GM19463 (cell line): Measurements from ENCODE around the gene MYH7.
A peak's percentile ranks its signal among the peaks of the same experiment; 100 is the strongest.
"Not testable (repeated sequence)": the region's sequence is repeated elsewhere in the genome, so short reads cannot be mapped to it uniquely, and the experiment has no call there.

Experiments
- ATAC-seq: cut with Tn5 transposase; IDR thresholded peaks from one replicate; pipeline ENCODE4 v1.9.1; 2021; ENCODE audit warnings: mild to moderate bottlenecking, moderate library complexity; ENCODE audit not compliant: unreplicated experiment

The MYH7 gene

GRCh38 chr14:23408307-23408630 is 27.2 kb downstream of the MYH7 start:
- ATAC-seq = no peak

DNA sequence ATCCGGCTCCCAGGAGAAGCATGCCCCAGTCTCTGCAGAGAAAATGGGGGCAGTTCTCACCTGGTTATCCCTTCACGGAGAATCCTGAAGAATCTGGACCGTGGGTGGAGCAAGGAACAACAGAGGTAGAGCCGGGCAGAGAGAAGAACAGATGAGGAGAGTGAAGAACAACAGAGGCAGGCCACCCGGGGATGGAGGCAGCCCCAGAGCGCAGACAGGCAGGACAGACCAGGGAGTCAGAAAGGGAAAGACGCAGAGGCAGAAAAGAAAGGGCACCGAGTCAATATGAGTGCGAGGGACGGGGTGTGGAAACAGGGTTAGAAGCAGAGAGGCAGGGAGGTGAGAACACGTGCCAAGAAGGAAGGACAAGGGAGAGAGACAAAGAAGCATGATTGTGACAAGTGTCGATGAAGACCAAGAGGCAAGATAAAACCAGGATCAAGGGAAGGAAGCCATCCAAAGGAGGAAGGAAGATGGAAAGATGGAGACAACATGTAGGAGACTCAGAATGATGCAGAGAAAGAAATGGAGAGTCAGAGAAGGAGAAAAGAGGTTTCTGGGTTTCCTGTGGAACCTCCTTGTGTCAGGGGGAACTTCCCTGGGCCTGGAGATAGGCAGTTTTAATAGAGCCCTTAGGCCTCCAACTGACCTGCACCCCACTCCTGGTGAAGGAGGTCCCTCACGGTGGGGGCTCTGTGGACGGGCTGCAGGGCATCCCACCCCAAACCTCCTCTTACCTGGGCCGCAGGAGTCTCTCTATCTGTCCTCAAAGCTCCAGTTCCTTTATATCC is 27.7 kb downstream of the MYH7 start, which contains the start of gene MYH6:
Gene MYH6 (minus strand): TSS at position 758 of the 791 bp plus-strand sequence. CDS start 1,050 bp downstream, outside the sequence.
- ATAC-seq = no peak

DNA sequence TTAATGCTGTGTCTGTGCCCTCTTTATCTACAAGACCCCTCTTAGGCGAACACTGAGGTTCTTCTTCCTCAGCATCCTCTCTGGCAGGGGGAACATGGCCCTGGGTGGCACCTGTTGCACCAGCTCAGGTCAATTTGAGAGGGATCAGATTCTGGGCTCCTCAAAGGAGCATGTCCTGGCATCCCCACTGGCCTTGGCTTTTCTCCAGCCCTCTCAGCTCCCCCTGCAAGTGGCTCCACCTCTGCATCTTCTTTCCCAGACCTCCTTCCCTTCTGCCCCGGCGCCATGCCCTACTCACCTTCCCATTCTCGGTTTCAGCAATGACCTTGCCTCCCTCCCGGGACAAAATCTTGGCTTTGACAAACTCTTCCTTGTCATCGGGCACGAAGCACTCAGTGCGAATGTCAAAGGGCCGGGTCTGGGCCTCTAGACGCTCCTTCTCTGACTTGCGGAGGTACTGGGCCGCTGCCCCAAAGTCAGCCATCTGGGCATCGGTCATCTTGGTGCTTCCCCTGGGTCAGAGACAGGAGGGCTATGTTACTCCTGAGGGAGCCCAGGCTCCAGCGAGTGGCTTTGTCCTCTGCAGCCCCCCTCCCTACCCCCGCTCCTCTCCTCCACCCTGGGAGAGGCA is 28.6 kb downstream of the MYH7 start:
- ATAC-seq = no peak

DNA sequence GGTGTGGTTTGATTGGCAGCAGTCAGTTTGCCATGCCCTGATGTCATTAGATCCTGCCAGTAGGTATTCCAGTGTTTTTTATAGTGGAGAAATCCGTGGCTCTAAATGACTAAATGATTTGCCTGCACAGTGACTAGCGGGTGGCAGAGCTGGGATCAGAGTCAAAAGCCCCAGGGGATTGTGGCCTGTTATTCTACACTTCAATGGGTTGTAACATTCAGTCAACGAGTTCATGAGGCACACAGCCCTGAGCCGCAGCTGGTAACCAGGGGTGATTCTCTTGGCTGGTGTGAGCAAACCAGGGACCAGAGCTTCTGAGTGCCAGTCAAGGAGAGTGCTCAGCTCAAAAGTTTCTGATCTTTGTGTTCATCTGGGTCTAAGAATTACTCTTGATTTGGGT is 29.2 kb downstream of the MYH7 start:
- peak; percentile 77 for ATAC-seq

DNA sequence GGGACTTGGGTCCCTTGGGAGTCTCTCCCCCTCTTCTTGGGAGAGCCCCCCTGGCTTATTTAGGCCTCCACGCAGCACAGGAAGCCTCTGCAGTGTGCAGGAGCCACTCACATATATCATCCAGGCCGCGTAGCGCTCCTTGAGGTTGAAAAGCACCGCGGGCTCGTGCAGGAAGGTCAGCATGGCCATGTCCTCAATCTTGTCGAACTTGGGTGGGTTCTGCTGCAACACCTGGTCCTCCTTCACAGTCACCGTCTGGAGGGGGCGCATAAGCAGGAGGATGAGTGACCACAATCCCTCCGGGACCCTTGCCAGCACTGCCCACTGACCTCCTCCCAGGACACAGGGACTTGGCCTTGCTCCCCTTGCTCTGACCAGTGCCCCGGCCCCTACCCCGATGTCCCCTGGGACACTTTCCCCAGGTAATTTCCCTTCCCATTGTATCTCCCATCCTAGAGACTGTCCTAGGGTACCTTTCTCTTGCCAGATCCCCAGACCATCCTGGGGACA is 29.9 kb downstream of the MYH7 start:
- no peak for ATAC-seq

GRCh38 chr14:23405096-23405495 is 30.4 kb downstream of the MYH7 start:
- no peak for ATAC-seq

GRCh38 chr14:23404331-23404900 is 31.0 kb downstream of the MYH7 start:
- ATAC-seq = no peak

DNA sequence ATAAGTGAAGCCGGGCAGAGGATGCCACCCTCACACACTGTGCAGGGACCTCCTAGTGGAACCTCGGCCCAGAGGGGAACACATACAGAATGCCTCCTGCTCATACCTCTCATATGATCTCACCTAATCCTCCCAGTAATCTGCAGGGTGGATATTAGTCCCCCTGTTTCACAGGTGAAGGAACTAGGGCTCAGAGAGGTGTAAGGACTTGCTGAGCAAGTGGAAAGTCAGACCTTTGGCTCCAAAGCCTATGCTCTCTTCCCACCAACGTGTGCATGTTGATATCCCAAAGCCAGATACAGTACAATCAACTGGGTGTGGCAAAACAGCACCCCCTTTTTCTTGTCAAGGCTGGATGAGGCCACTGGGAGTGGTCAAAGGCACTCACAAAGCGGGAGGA is 31.6 kb downstream of the MYH7 start:
- ATAC-seq = no peak

GRCh38 chr14:23403139-23403438 is 32.4 kb downstream of the MYH7 start:
- no peak for ATAC-seq

DNA sequence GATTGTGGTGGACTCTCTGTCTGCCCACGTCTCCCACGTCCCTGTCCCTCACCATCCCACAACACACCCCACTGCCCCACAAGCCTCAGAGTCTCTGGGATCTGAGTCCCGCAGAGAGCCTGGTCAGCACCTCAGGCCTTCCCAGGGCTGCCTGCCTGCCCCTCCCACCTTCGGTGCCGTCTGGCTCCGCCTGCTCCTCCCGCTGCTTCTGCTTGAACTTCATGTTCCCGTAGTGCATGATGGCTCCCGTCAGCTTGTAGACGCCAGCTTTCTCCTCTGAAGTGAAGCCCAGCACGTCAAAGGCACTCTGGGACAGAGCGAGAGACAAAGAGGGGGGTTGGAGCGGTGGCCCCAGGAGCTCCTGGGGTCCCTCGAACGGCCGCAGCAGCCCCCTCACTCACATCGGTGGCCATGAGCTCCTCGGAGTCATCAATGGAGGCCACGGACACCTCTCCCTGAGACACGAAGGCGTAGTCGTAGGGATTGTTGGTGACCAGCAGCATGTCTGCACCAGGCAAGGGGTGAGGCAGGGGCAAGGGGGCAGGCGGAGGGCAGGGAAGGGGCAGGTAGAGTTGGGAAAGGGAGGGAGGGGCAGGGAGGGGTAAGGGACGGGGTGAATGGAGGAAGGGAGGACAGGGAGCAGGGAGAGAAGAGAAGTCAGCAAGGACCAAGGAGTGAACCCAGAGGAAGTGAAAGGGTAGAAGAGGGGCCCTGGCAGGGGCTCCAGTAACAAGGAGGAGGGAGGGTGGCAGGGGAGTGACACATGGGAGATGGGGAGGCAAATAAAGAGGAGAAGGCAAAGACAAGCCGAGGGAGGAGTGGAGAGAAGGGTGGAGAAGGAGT is 32.9 kb downstream of the MYH7 start:
- no peak for ATAC-seq

- ATAC-seq = no peak
These were observed 34.2 kb downstream of the MYH7 start for GRCh38 chr14:23401291-23401690.

GRCh38 chr14:23400496-23401149 is 34.8 kb downstream of the MYH7 start:
- not testable (repeated sequence) for ATAC-seq

- no peak for ATAC-seq
These were observed 35.9 kb downstream of the MYH7 start for GRCh38 chr14:23399591-23399990.

GRCh38 chr14:23399136-23399535 is 36.3 kb downstream of the MYH7 start:
- ATAC-seq = no peak

GRCh38 chr14:23398348-23398747 is 37.1 kb downstream of the MYH7 start:
- ATAC-seq = no peak

DNA sequence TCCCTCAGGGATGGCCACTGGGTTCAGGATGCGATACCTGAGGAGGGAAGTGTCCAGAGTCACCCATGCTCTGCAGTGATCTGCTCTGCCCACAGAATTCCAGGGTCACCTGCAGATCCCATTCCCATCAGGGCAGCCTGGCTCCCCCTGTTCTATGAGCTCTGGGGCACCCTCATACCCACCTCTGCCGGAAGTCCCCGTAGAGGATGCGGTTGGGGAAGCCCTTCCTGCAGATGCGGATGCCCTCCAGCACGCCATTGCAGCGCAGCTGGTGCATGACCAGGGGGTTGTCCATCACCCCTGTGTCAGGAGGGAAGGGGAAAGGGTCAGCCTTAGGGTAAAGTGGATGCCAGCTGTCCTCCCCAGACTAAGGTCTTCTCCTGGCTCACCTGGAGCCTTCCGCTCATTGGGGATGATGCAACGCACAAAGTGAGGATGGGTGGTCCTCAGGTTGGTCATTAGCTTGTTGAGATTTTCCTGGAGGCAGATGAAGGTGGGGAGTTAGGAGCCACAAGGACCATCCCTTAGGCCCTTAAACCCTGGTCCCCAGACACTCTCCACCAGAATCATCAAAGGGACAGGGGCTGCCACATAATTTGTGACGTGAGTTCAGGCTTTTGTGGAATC is 38.6 kb downstream of the MYH7 start:
- ATAC-seq = no peak

DNA sequence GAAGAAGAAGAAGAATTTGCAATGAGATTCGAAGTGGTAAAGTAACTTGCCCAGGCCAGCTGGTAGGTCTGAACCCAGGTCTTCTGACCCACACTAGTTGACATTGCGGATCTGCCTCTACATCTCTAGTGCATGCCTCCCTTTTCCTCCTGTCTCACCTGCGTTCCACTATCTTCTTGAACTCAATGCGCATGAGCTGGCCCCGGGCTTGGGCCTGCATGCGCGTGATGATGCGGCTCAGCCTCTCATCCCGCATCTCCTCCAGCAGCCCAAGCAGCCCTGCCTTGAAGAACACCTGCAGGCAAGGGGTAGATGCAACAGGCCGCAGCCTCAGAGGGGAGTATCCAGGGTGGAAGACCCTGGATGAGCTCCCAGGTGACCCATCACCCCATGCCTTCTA is 39.3 kb downstream of the MYH7 start:
- ATAC-seq = no peak

- no peak for ATAC-seq
These were observed 42.8 kb downstream of the MYH7 start for GRCh38 chr14:23392613-23393012.

- not testable (repeated sequence) for ATAC-seq
These were observed 45.6 kb downstream of the MYH7 start for GRCh38 chr14:23389871-23390270.

DNA sequence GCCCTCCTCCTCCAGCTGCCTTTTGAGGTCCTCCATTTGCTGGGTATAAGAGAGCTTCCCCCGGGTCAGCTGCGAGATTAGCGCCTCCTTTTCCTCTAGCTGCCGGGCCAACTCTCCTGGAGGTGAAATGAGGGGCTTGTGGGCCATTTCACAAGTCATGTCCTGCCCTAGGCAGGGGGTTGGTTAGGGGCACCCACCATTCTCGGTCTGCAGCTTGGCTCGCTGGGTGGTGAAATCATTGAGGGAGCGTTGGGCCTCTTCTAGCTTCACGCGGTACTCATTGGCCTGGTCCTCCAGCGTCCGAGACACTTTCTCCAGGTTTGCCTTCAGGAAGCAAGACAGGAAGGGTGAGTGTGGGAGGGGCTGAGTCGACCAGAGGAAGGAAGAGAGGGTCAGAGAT is 46.1 kb downstream of the MYH7 start:
- no peak for ATAC-seq
